ENCODE measurements around the gene COL4A2. TPM values are rescaled to one million over a fixed set of nuclear protein-coding genes. Genes with fewer than 3 reads are reported as not detected.

COL4A2 gene
- total and polyA plus RNA-seq, 2 donors (not counting 1 experiment from before 2014, with no cell fraction given), result 0.17 TPM; not detected in 1

DNA sequence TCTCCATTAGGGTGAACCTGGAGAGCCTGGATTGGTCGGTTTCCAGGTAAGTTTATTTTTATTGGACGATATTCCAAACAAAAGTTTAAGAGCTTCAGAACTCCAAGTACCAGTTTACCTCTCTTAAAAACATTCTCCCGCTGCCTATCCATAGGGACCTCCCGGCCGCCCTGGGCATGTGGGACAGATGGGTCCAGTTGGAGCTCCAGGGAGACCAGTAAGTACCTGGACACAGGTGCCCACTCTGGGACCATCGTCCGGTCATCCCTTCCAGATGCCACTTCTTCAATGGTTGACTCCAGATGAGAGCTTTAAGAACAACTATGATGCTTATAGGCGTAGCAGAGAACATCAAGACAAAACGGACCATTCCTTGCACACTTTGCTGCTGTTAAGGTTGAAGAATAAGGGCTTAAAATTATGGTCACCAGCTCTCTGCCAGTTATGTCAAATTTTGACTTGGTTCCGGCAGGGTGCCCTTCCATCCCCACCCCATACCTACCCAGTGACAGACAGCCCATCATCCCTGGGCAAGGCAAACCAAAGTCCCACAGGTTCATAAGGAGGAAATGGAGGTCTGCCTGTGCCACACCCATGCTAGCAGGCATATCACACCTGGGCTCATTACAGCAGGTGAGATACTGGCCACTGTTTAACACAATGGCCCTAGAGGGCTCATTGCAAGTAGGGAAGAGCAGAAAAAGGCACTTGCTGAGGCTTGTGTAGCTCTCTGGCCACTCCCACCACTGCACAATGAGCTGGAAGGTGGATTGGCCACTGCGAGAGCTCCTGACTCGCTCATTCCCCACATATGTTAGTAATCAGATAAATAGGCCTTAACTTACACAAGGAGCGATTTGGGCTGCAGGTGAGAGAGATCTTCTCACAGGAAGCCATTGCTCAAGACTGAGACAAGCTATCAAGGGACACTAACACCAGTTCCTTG lies 123.6 kb downstream of the COL4A2 start:
- DNase-seq, result no peak
- H3K36me3 ChIP-seq (replicated peaks in 1 of 2; ENCODE audit: control extremely low read depth in 1 of 2, control insufficient read depth in 1 of 2, extremely low read depth in 1 of 2, insufficient read depth in 2 of 2, low read length in 1 of 2), result no peaks in the 10 kb centered on the region
- no peak overlapping the region for H3K27ac ChIP-seq (ENCODE audit: low read length in 2 of 2)
- no peak overlapping the region for H3K4me3 Mint-ChIP-seq
- no peaks in the 10 kb centered on the region for H3K4me1 ChIP-seq (ENCODE audit: control insufficient read depth in 2 of 2, insufficient read depth in 2 of 2, low read length in 2 of 2)
- H3K9ac ChIP-seq (ENCODE audit: low read length), result no peak overlapping the region
- peaks cover 38% of the 10 kb centered on the region for H3K27me3 Mint-ChIP-seq
- no peaks in the 10 kb centered on the region for H4K20me1 ChIP-seq (ENCODE audit: control insufficient read depth, insufficient read depth, low read length, poor library complexity, severe bottlenecking)
- ATAC-seq (ENCODE audit: low read depth), result no peak
- H3K79me2 ChIP-seq (ENCODE audit: control insufficient read depth, insufficient read depth, low read length), result no peaks in the 10 kb centered on the region
- H3K4me2 ChIP-seq (replicated peaks; ENCODE audit: low read depth, low read length, poor library complexity, severe bottlenecking), result no peak overlapping the region
- H3K9me3 ChIP-seq (ENCODE audit: control extremely low read depth in 1 of 3, control insufficient read depth in 2 of 3, insufficient read depth in 1 of 3, low read length in 2 of 3), result no peaks in the 10 kb centered on the region
- no peaks in the 10 kb centered on the region for H3K9me3 Mint-ChIP-seq (ENCODE audit: insufficient read depth)
- WGBS (ENCODE audit: insufficient coverage), result 96% methylated on average over 7 of the region's 13 CpGs
- no peak overlapping the region for H3K4me3 ChIP-seq (ENCODE audit: control extremely low read depth in 1 of 5, extremely low read depth in 1 of 5, insufficient read depth in 1 of 5, low read depth in 2 of 5, low read length in 4 of 5)
- CTCF ChIA-PET, result interaction anchor here (0.8 kb wide), 1 partner anchor 19 kb away, joined by 3 read pairs; no protein-coding TSS in a partner anchor
- no peaks in the 10 kb centered on the region for H3K4me1 Mint-ChIP-seq
- POLR2A ChIA-PET, result interaction anchor here (0.5 kb wide), 1 partner anchor 107 kb away, joined by 3 read pairs; no protein-coding TSS in a partner anchor
- no peak overlapping the region for H2AFZ ChIP-seq (ENCODE audit: insufficient read depth, low read depth, low read length, poor library complexity, severe bottlenecking)
- TF ChIP-seq, protein P1, sequence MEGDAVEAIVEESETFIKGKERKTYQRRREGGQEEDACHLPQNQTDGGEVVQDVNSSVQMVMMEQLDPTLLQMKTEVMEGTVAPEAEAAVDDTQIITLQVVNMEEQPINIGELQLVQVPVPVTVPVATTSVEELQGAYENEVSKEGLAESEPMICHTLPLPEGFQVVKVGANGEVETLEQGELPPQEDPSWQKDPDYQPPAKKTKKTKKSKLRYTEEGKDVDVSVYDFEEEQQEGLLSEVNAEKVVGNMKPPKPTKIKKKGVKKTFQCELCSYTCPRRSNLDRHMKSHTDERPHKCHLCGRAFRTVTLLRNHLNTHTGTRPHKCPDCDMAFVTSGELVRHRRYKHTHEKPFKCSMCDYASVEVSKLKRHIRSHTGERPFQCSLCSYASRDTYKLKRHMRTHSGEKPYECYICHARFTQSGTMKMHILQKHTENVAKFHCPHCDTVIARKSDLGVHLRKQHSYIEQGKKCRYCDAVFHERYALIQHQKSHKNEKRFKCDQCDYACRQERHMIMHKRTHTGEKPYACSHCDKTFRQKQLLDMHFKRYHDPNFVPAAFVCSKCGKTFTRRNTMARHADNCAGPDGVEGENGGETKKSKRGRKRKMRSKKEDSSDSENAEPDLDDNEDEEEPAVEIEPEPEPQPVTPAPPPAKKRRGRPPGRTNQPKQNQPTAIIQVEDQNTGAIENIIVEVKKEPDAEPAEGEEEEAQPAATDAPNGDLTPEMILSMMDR (IDR thresholded peaks at IDR 0.05), result no peak
- no peak for TF ChIP-seq EZH2 (IDR thresholded peaks at IDR 0.05; ENCODE audit: borderline replicate concordance, insufficient read depth, low read depth, low read length, poor library complexity, severe bottlenecking)
- peaks cover 0 to 11% (median 2%) of the 10 kb centered on the region in 4 experiments for H3K27me3 ChIP-seq (replicated peaks in 1 of 4; ENCODE audit: control extremely low read depth in 1 of 4, control insufficient read depth in 3 of 4, insufficient read depth in 4 of 4, low read length in 3 of 4)
- intact Hi-C loops (cut with micrococcal nuclease), result no loop called here
- no peak overlapping the region for H3K27ac Mint-ChIP-seq

Data from B cell (primary cell).